H1 (cell line): ENCODE results near the gene LRRC23.
"Not testable (repeated sequence)": the region's sequence is repeated elsewhere in the genome, so short reads cannot be mapped to it uniquely, and the experiment has no call there.

ENCODE experiments used
- CHD2 ChIP-seq: IDR thresholded peaks from 2 replicates; pipeline ENCODE4 v1.6.1; 2012; ENCODE audit warnings: low read length, improper control_type of control experiment
- CREB1 ChIP-seq: IDR thresholded peaks from 2 replicates; pipeline ENCODE4 v1.6.1; 2012; ENCODE audit warnings: inconsistent platforms
- CTBP2 ChIP-seq: IDR thresholded peaks from 2 replicates; pipeline ENCODE4 v1.7.0; 2011; ENCODE audit warnings: borderline replicate concordance, mild to moderate bottlenecking, moderate library complexity, mixed read lengths, low read length; ENCODE audit not compliant: insufficient read depth, insufficient read length
- EGR1 ChIP-seq: IDR thresholded peaks from 2 replicates; pipeline ENCODE4 v1.6.1; 2011; ENCODE audit warnings: low read depth, low read length, borderline replicate concordance
- KDM1A ChIP-seq: fragments of 200-600, 300-600 bp; sonication (generic); IDR thresholded peaks from 2 replicates; pipeline ENCODE4 v1.7.1; 2016; ENCODE audit warnings: mild to moderate bottlenecking, low read length, borderline replicate concordance
- NRF1 ChIP-seq: IDR thresholded peaks from 2 replicates; pipeline ENCODE4 v1.6.1; 2011; ENCODE audit warnings: mild to moderate bottlenecking, low read depth, low read length, improper control_type of control experiment
- POLR2A ChIP-seq, 2 experiments: IDR thresholded peaks; 1 replicate in 1 of 2; 2 replicates in 1 of 2; pipeline ENCODE4 v1.6.1; 2011; ENCODE audit warnings: low read depth in 2 of 2, low read length in 2 of 2, mild to moderate bottlenecking in 2 of 2; ENCODE audit errors: control extremely low read depth in 1 of 2
- RAD21 ChIP-seq, 2 experiments: IDR thresholded peaks in 1 of 2; conservative IDR thresholded peaks in 1 of 2; 2 replicates each; pipeline ENCODE4 v1.6.1; 2011; ENCODE audit warnings: low read depth in 2 of 2, low read length in 2 of 2, improper control_type of control experiment in 1 of 2, inconsistent platforms in 1 of 2, mild to moderate bottlenecking in 1 of 2, moderate library complexity in 1 of 2
- SIN3A ChIP-seq, 2 experiments: IDR thresholded peaks in 1 of 2; conservative IDR thresholded peaks in 1 of 2; 2 replicates each; pipeline ENCODE4 v1.6.1; 2011 to 2012; ENCODE audit warnings: low read length in 2 of 2, improper control_type of control experiment in 1 of 2, low read depth in 1 of 2, mild to moderate bottlenecking in 1 of 2
- TBP ChIP-seq: IDR thresholded peaks from 2 replicates; pipeline ENCODE4 v1.6.1; 2011; ENCODE audit warnings: low read depth, low read length, improper control_type of control experiment
- TCF12 ChIP-seq: IDR thresholded peaks from 2 replicates; pipeline ENCODE4 v1.6.1; 2011; ENCODE audit warnings: low read depth, mild to moderate bottlenecking, low read length
- TF ChIP-seq, protein P1 (sequence below): IDR thresholded peaks from 2 replicates; pipeline ENCODE4 v1.6.1; 2012; ENCODE audit warnings: low read length, inconsistent platforms
- TF ChIP-seq, protein P2 (sequence below), 3 experiments: IDR thresholded peaks; 1 replicate in 2 of 3; 2 replicates in 1 of 3; pipeline versions ENCODE4 v1.5.1 to v1.6.1; 2011; ENCODE audit warnings: low read length in 3 of 3, mild to moderate bottlenecking in 3 of 3, inconsistent platforms in 2 of 3, low read depth in 1 of 3, moderate library complexity in 1 of 3; ENCODE audit not compliant: insufficient read depth in 1 of 3; ENCODE audit errors: control extremely low read depth in 1 of 3
- TF ChIP-seq, protein P3 (sequence below): IDR thresholded peaks from 2 replicates; pipeline ENCODE4 v1.6.1; 2012; ENCODE audit warnings: inconsistent platforms

DNA sequence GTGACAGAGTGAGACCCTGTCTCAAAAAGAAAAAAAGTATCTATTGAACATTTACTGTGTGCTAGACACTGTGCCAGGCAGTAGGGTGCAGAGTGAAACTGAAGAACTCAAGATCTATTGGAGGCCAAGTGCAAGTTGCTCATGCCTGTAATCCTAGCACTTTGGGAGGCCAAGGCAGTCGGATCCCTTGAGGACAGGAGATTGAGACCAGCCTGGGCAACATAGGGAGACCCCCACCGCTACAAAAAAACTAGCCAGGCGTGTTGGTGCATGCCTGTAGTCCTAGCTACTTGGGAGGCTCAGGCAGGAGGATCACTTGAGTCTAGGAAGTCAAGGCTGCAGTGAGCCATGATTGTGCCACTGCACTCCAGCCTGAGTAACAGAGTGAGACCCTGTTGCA is 11.9 kb upstream of the LRRC23 start:
- not testable (repeated sequence) for TF ChIP-seq KDM1A; EGR1; SIN3A (conservative IDR thresholded peaks at IDR 0.05 in 1 of 2, IDR thresholded peaks at IDR 0.05 in 1 of 2; ENCODE audit: low read depth in 1 of 2, low read length in 2 of 2); TBP; TCF12; NRF1; POLR2A (IDR thresholded peaks at IDR 0.05; ENCODE audit: control extremely low read depth in 1 of 2, low read depth in 2 of 2, low read length in 2 of 2); RAD21 (IDR thresholded peaks at IDR 0.05 in 1 of 2, conservative IDR thresholded peaks at IDR 0.05 in 1 of 2; ENCODE audit: low read depth in 2 of 2, low read length in 2 of 2); CHD2; CTBP2; CREB1
- TF ChIP-seq, protein P1, sequence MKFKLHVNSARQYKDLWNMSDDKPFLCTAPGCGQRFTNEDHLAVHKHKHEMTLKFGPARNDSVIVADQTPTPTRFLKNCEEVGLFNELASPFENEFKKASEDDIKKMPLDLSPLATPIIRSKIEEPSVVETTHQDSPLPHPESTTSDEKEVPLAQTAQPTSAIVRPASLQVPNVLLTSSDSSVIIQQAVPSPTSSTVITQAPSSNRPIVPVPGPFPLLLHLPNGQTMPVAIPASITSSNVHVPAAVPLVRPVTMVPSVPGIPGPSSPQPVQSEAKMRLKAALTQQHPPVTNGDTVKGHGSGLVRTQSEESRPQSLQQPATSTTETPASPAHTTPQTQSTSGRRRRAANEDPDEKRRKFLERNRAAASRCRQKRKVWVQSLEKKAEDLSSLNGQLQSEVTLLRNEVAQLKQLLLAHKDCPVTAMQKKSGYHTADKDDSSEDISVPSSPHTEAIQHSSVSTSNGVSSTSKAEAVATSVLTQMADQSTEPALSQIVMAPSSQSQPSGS, result not testable (repeated sequence)
- TF ChIP-seq, protein P2, sequence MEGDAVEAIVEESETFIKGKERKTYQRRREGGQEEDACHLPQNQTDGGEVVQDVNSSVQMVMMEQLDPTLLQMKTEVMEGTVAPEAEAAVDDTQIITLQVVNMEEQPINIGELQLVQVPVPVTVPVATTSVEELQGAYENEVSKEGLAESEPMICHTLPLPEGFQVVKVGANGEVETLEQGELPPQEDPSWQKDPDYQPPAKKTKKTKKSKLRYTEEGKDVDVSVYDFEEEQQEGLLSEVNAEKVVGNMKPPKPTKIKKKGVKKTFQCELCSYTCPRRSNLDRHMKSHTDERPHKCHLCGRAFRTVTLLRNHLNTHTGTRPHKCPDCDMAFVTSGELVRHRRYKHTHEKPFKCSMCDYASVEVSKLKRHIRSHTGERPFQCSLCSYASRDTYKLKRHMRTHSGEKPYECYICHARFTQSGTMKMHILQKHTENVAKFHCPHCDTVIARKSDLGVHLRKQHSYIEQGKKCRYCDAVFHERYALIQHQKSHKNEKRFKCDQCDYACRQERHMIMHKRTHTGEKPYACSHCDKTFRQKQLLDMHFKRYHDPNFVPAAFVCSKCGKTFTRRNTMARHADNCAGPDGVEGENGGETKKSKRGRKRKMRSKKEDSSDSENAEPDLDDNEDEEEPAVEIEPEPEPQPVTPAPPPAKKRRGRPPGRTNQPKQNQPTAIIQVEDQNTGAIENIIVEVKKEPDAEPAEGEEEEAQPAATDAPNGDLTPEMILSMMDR (IDR thresholded peaks at IDR 0.05; ENCODE audit: control extremely low read depth in 1 of 3, insufficient read depth in 1 of 3, low read depth in 1 of 3, low read length in 3 of 3), result not testable (repeated sequence)
- TF ChIP-seq, protein P3, sequence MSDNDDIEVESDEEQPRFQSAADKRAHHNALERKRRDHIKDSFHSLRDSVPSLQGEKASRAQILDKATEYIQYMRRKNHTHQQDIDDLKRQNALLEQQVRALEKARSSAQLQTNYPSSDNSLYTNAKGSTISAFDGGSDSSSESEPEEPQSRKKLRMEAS, result not testable (repeated sequence)
